ENCODE measurements around the gene GABRP.
A peak's percentile ranks its signal among the peaks of the same experiment; 100 is the strongest.
"Not testable (repeated sequence)": the region's sequence is repeated elsewhere in the genome, so short reads cannot be mapped to it uniquely, and the experiment has no call there.

The GABRP gene

GRCh38 chr5:170750791-170751190 lies 32.7 kb upstream of the GABRP start:
- no peak overlapping the region for H3K27ac Mint-ChIP-seq
- H3K4me3 Mint-ChIP-seq: no peak overlapping the region
- no peaks in the 10 kb centered on the region for H3K36me3 Mint-ChIP-seq
- H3K4me1 Mint-ChIP-seq: no peaks in the 10 kb centered on the region
- DNase-seq (ENCODE audit: low spot score in 2 of 2) (no peak), ATAC-seq (no peak)
- no peaks in the 10 kb centered on the region for H3K9me3 Mint-ChIP-seq

GRCh38 chr5:170751631-170752030 lies 31.9 kb upstream of the GABRP start:
- Mint-ChIP-seq H3K9me3 (no peaks in the 10 kb centered on the region), H3K27ac (no peak overlapping the region), H3K4me3 (no peak overlapping the region), H3K4me1 (no peaks in the 10 kb centered on the region), H3K36me3 (no peaks in the 10 kb centered on the region)
- ATAC-seq (no peak), DNase-seq (ENCODE audit: low spot score in 2 of 2) (no peak)

GRCh38 chr5:170752257-170753215 lies 31.0 kb upstream of the GABRP start:
- H3K4me1 Mint-ChIP-seq: no peaks in the 10 kb centered on the region
- no peak overlapping the region for H3K4me3 Mint-ChIP-seq
- no peaks in the 10 kb centered on the region for H3K36me3 Mint-ChIP-seq
- H3K9me3 Mint-ChIP-seq: no peaks in the 10 kb centered on the region
- DNase-seq (ENCODE audit: low spot score in 2 of 2) (no peak), ATAC-seq (no peak)
- no peak overlapping the region for H3K27ac Mint-ChIP-seq

- H3K36me3 Mint-ChIP-seq: no peaks in the 10 kb centered on the region
- DNase-seq (ENCODE audit: low spot score in 2 of 2): no peak
- H3K4me3 Mint-ChIP-seq: no peak overlapping the region
- no peak overlapping the region for H3K27ac Mint-ChIP-seq
- H3K9me3 Mint-ChIP-seq: no peaks in the 10 kb centered on the region
- no peaks in the 10 kb centered on the region for H3K4me1 Mint-ChIP-seq
- no peak for ATAC-seq
Measured at GRCh38 chr5:170753311-170753710, 30.2 kb upstream of the GABRP start.

- ATAC-seq; H3K9me3 Mint-ChIP-seq; H3K4me1 Mint-ChIP-seq; H3K27ac Mint-ChIP-seq; H3K36me3 Mint-ChIP-seq; DNase-seq (ENCODE audit: low spot score in 2 of 2); H3K4me3 Mint-ChIP-seq: not testable (repeated sequence)
Measured at GRCh38 chr5:170754508-170754907, 29.0 kb upstream of the GABRP start.

- Mint-ChIP-seq H3K9me3 (no peaks in the 10 kb centered on the region), H3K4me3 (no peak overlapping the region), H3K36me3 (no peaks in the 10 kb centered on the region), H3K4me1 (no peaks in the 10 kb centered on the region), H3K27ac (no peak overlapping the region)
- ATAC-seq (no peak), DNase-seq (ENCODE audit: low spot score in 2 of 2) (no peak)
Measured at GRCh38 chr5:170755679-170756456, 27.7 kb upstream of the GABRP start.

- H3K4me3 Mint-ChIP-seq: no peak overlapping the region
- DNase-seq (ENCODE audit: low spot score in 2 of 2) (no peak), ATAC-seq (no peak)
- H3K36me3 Mint-ChIP-seq: no peaks in the 10 kb centered on the region
- no peak overlapping the region for H3K27ac Mint-ChIP-seq
- H3K9me3 Mint-ChIP-seq: no peaks in the 10 kb centered on the region
- H3K4me1 Mint-ChIP-seq: no peaks in the 10 kb centered on the region
Measured at GRCh38 chr5:170756691-170757090, 26.8 kb upstream of the GABRP start.

GRCh38 chr5:170757182-170757601 lies 26.3 kb upstream of the GABRP start:
- H3K36me3 Mint-ChIP-seq: no peaks in the 10 kb centered on the region
- no peak overlapping the region for H3K4me3 Mint-ChIP-seq
- DNase-seq (ENCODE audit: low spot score in 2 of 2) (no peak), ATAC-seq (no peak)
- no peaks in the 10 kb centered on the region for H3K9me3 Mint-ChIP-seq
- no peaks in the 10 kb centered on the region for H3K4me1 Mint-ChIP-seq
- H3K27ac Mint-ChIP-seq: no peak overlapping the region

- Mint-ChIP-seq H3K36me3 (no peaks in the 10 kb centered on the region), H3K27ac (no peak overlapping the region), H3K4me3 (no peak overlapping the region), H3K9me3 (no peaks in the 10 kb centered on the region), H3K4me1 (no peaks in the 10 kb centered on the region)
- DNase-seq (ENCODE audit: low spot score in 2 of 2) (no peak), ATAC-seq (no peak)
Measured at GRCh38 chr5:170757669-170758068, 25.9 kb upstream of the GABRP start.

GRCh38 chr5:170758481-170758880 lies 25.0 kb upstream of the GABRP start:
- ATAC-seq (no peak), DNase-seq (ENCODE audit: low spot score in 2 of 2) (no peak)
- H3K36me3 Mint-ChIP-seq: no peaks in the 10 kb centered on the region

GRCh38 chr5:170760113-170760512 lies 23.4 kb upstream of the GABRP start:
- Mint-ChIP-seq H3K4me1 (no peaks in the 10 kb centered on the region), H3K9me3 (no peaks in the 10 kb centered on the region), H3K27ac (no peak overlapping the region), H3K4me3 (no peak overlapping the region), H3K36me3 (no peaks in the 10 kb centered on the region)
- ATAC-seq: peak; percentile 21
- DNase-seq (ENCODE audit: low spot score in 2 of 2): no peak

More at GRCh38 chr5:170758481-170758880, 25.0 kb upstream of the GABRP start:
- no peak overlapping the region for H3K27ac Mint-ChIP-seq
- no peaks in the 10 kb centered on the region for H3K9me3 Mint-ChIP-seq
- H3K4me1 Mint-ChIP-seq: no peaks in the 10 kb centered on the region
- no peak overlapping the region for H3K4me3 Mint-ChIP-seq

GRCh38 chr5:170761048-170761707 lies 22.3 kb upstream of the GABRP start:
- Mint-ChIP-seq H3K9me3 (no peaks in the 10 kb centered on the region), H3K36me3 (no peaks in the 10 kb centered on the region)

GRCh38 chr5:170761708-170762066 lies 21.8 kb upstream of the GABRP start:
- no peak for DNase-seq (ENCODE audit: low spot score in 2 of 2)
- ATAC-seq: no peak
- Mint-ChIP-seq H3K27ac (no peak overlapping the region), H3K36me3 (no peaks in the 10 kb centered on the region), H3K4me3 (no peak overlapping the region), H3K4me1 (no peaks in the 10 kb centered on the region), H3K9me3 (no peaks in the 10 kb centered on the region)

More at GRCh38 chr5:170761048-170761707, 22.3 kb upstream of the GABRP start:
- Mint-ChIP-seq H3K4me3 (no peak overlapping the region), H3K4me1 (no peaks in the 10 kb centered on the region), H3K27ac (no peak overlapping the region)
- ATAC-seq: peak; percentile 21
- DNase-seq (ENCODE audit: low spot score in 2 of 2): no peak

- H3K27ac Mint-ChIP-seq; H3K9me3 Mint-ChIP-seq; H3K36me3 Mint-ChIP-seq; DNase-seq (ENCODE audit: low spot score in 2 of 2); H3K4me3 Mint-ChIP-seq; ATAC-seq; H3K4me1 Mint-ChIP-seq: not testable (repeated sequence)
Measured at GRCh38 chr5:170762298-170762697, 21.2 kb upstream of the GABRP start.

- not testable (repeated sequence) for H3K4me1 Mint-ChIP-seq; ATAC-seq; H3K9me3 Mint-ChIP-seq; DNase-seq (ENCODE audit: low spot score in 2 of 2); H3K4me3 Mint-ChIP-seq; H3K36me3 Mint-ChIP-seq; H3K27ac Mint-ChIP-seq
Measured at GRCh38 chr5:170765868-170766267, 17.7 kb upstream of the GABRP start.
